OCI-LY7 (cell line): ENCODE measurements around the gene POLD2.

Source experiments
- EZH2phosphoT487 ChIP-seq: fragments of 200-600 bp; sonication (generic); IDR thresholded peaks from 2 replicates; pipeline ENCODE4 v1.6.1; 2018; ENCODE audit warnings: low read depth, borderline replicate concordance, mild to moderate bottlenecking, mixed run types, antibody characterized with exemption, low read length, moderate library complexity, mixed read lengths
- TF ChIP-seq, protein P1 (sequence below): fragments of 200-600 bp; sonication (generic); conservative IDR thresholded peaks from 2 replicates; pipeline ENCODE4 v1.5.1; 2014; ENCODE audit warnings: mild to moderate bottlenecking, antibody characterized with exemption, low read length, moderate library complexity, mixed read lengths

GRCh38 chr7:44163591-44163990, 40.2 kb upstream of the POLD2 start:
- TF ChIP-seq, protein P1, sequence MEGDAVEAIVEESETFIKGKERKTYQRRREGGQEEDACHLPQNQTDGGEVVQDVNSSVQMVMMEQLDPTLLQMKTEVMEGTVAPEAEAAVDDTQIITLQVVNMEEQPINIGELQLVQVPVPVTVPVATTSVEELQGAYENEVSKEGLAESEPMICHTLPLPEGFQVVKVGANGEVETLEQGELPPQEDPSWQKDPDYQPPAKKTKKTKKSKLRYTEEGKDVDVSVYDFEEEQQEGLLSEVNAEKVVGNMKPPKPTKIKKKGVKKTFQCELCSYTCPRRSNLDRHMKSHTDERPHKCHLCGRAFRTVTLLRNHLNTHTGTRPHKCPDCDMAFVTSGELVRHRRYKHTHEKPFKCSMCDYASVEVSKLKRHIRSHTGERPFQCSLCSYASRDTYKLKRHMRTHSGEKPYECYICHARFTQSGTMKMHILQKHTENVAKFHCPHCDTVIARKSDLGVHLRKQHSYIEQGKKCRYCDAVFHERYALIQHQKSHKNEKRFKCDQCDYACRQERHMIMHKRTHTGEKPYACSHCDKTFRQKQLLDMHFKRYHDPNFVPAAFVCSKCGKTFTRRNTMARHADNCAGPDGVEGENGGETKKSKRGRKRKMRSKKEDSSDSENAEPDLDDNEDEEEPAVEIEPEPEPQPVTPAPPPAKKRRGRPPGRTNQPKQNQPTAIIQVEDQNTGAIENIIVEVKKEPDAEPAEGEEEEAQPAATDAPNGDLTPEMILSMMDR = no peak
- no peak for TF ChIP-seq EZH2phosphoT487
